Fibroblast of villous mesenchyme (primary cell): ENCODE data around the gene PHOX2A. TPM values are rescaled to one million over a fixed set of nuclear protein-coding genes. Genes with fewer than 3 reads are reported as not detected.

Source experiments
- DNase-seq: peaks from one replicate; pipeline ENCODE4 v3.0.0-alpha.2; 2010; ENCODE audit warnings: low read depth
- H3K4me3 ChIP-seq: 2 replicates; pipeline ENCODE4 v1.5.1; 2011; ENCODE audit warnings: low read depth, mild to moderate bottlenecking, low read length
- total RNA-seq: library from RNA; depleted of rRNA; stranded (reverse); fragments of >200 nt; gene quantifications from 2 replicates; pipeline ENCODE4 v1.2.3, GENCODE V29; 2012
- TF ChIP-seq, protein P1 (sequence below): IDR thresholded peaks from 2 replicates; pipeline ENCODE4 v1.5.1; 2012; ENCODE audit warnings: low read depth, mild to moderate bottlenecking, low read length; ENCODE audit not compliant: insufficient read depth

PHOX2A gene
- total RNA-seq, 1 donor: not detected

GRCh38 chr11:72226701-72227100 is 17.3 kb downstream of the PHOX2A start:
- TF ChIP-seq, protein P1, sequence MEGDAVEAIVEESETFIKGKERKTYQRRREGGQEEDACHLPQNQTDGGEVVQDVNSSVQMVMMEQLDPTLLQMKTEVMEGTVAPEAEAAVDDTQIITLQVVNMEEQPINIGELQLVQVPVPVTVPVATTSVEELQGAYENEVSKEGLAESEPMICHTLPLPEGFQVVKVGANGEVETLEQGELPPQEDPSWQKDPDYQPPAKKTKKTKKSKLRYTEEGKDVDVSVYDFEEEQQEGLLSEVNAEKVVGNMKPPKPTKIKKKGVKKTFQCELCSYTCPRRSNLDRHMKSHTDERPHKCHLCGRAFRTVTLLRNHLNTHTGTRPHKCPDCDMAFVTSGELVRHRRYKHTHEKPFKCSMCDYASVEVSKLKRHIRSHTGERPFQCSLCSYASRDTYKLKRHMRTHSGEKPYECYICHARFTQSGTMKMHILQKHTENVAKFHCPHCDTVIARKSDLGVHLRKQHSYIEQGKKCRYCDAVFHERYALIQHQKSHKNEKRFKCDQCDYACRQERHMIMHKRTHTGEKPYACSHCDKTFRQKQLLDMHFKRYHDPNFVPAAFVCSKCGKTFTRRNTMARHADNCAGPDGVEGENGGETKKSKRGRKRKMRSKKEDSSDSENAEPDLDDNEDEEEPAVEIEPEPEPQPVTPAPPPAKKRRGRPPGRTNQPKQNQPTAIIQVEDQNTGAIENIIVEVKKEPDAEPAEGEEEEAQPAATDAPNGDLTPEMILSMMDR: no peak
- H3K4me3 ChIP-seq: no peak overlapping the region
- DNase-seq: no peak

- TF ChIP-seq, protein P1: no peak
- no peak for DNase-seq
- peak overlapping the region; percentile 98 for H3K4me3 ChIP-seq
Measured at GRCh38 chr11:72225411-72225951, 18.5 kb downstream of the PHOX2A start.

DNA sequence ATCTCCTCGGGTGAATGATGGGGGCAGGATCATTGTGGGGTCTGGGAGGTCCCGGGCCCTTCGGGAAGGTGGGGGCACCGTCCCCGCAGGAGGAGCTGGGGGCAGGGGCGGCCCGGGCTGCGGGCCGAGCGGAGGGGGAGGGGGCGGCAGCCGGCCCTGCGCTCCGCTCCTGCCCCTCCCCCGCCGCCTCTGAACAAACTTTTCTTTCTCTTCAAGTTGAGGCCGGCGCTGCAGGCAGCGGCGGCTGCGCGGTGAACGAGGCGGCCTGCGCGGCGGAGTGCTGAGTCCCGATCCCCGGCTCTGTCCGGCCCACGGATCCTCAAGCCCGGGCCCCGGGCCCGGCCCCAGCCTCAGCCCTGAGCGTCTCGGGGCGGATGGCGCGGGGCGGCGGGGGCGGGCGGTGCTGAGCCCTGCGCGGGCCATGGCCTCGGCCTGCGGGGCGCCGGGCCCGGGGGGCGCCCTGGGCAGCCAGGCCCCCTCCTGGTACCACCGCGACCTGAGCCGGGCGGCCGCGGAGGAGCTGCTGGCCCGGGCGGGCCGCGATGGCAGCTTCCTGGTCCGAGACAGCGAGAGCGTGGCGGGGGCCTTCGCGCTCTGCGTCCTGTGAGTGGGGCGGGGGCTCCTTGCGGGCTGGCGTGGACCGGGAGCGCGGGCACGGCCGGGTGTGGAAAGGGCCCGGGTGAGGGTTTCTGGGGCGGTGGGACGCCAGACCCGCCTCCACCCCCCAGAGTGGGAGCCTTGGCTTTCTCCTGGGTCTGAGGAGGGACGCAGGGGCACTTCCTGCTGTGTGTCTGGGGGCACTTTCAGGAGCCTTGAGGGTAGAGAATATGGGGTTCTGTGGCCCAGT is 19.2 kb downstream of the PHOX2A start, which contains the start of gene INPPL1:
Gene INPPL1 (plus strand): TSS at position 204 of the 847 bp plus-strand sequence. CDS start 218 bp downstream, at position 422.
- DNase-seq: peak; percentile 45
- peak within 1 kb of the TSS; percentile 98 for H3K4me3 ChIP-seq
- TF ChIP-seq, protein P1: no peak

- peak overlapping the region; percentile 98 for H3K4me3 ChIP-seq
- TF ChIP-seq, protein P1: no peak
- peak; percentile 79 for DNase-seq
Measured at GRCh38 chr11:72223615-72224563, 20.1 kb downstream of the PHOX2A start.

GRCh38 chr11:72222907-72223614 is 20.9 kb downstream of the PHOX2A start:
- TF ChIP-seq, protein P1: peak; percentile 35
- peak overlapping the region; percentile 98 for H3K4me3 ChIP-seq
- peak; percentile 96 for DNase-seq
